H1 (cell line): ENCODE data around the gene NCK2. TPM values are rescaled to one million over a fixed set of nuclear protein-coding genes. Genes with fewer than 3 reads are reported as not detected.

ENCODE experiments used
- BCL11A ChIP-seq, 2 experiments: IDR thresholded peaks; one replicate each; pipeline ENCODE4 v1.6.1; 2011; ENCODE audit warnings: low read depth in 2 of 2, low read length in 2 of 2, mild to moderate bottlenecking in 2 of 2
- CHD1 ChIP-seq: IDR thresholded peaks from 2 replicates; pipeline ENCODE4 v1.6.1; 2012; ENCODE audit warnings: low read depth, low read length, improper control_type of control experiment
- CHD2 ChIP-seq: IDR thresholded peaks from 2 replicates; pipeline ENCODE4 v1.6.1; 2012; ENCODE audit warnings: low read length, improper control_type of control experiment
- CHD7 ChIP-seq: fragments of 300-600 bp; sonication (generic); IDR thresholded peaks from 2 replicates; pipeline ENCODE4 v1.7.1; 2012; ENCODE audit warnings: low read length, moderate library complexity, mild to moderate bottlenecking, inconsistent platforms; ENCODE audit not compliant: insufficient replicate concordance
- EZH2 ChIP-seq: fragments of 200-600 bp; sonication (generic); IDR thresholded peaks from 2 replicates; pipeline ENCODE4 v1.7.1; 2012; ENCODE audit warnings: low read depth, mild to moderate bottlenecking, moderate library complexity, low read length, inconsistent platforms; ENCODE audit not compliant: severe bottlenecking
- HDAC2 ChIP-seq, 2 experiments: fragments of 300-600 bp in 1 of 2; sonication (generic) in 1 of 2; IDR thresholded peaks; 2 replicates each; pipeline ENCODE4 v1.6.1; 2011 to 2012; ENCODE audit warnings: low read depth in 2 of 2, low read length in 2 of 2, mild to moderate bottlenecking in 2 of 2, moderate library complexity in 2 of 2, borderline replicate concordance in 1 of 2, inconsistent platforms in 1 of 2
- POLR2AphosphoS5 ChIP-seq: IDR thresholded peaks from 2 replicates; pipeline ENCODE4 v1.6.1; 2011; ENCODE audit warnings: low read depth, low read length
- RNF2 ChIP-seq: fragments of 200-900, 300-1000 bp; sonication (generic); IDR thresholded peaks from 2 replicates; pipeline ENCODE4 v1.7.1; 2016; ENCODE audit warnings: borderline replicate concordance, low read depth, mild to moderate bottlenecking, antibody characterized with exemption, low read length; ENCODE audit not compliant: poor library complexity, severe bottlenecking; ENCODE audit errors: missing control alignments
- RXRA ChIP-seq: IDR thresholded peaks from 2 replicates; pipeline ENCODE4 v1.6.1; 2011; ENCODE audit warnings: low read depth, mild to moderate bottlenecking, low read length, moderate library complexity; ENCODE audit not compliant: insufficient read depth
- SAP30 ChIP-seq: fragments of 300-600 bp; sonication (generic); IDR thresholded peaks from 2 replicates; pipeline ENCODE4 v1.7.1; 2012; ENCODE audit warnings: low read length, moderate library complexity, mild to moderate bottlenecking, inconsistent platforms; ENCODE audit not compliant: insufficient read depth, insufficient replicate concordance
- SIRT6 ChIP-seq: IDR thresholded peaks from one replicate; pipeline ENCODE4 v1.7.1; 2012; ENCODE audit warnings: low read length, inconsistent platforms
- TAF1 ChIP-seq: IDR thresholded peaks from 2 replicates; pipeline ENCODE4 v1.6.1; 2011; ENCODE audit warnings: mild to moderate bottlenecking, low read depth, low read length
- polyA plus RNA-seq, 7 experiments: library from polyadenylated mRNA; depleted of rRNA in 3 of 7; stranded (reverse) in 5 of 7; unstranded in 2 of 7; fragments of >200 nt in 5 of 7; fragments of 200-250 nt in 2 of 7; gene quantifications; 1 replicate in 5 of 7; 2 replicates in 1 of 7; 4 replicates in 1 of 7; pipeline versions ENCODE4 v1.2.1 to v1.2.3, GENCODE V29; 2011 to 2013; ENCODE audit warnings: missing spikeins in 2 of 7, mixed read lengths in 2 of 7
- total RNA-seq: library from RNA; stranded (reverse); fragmentation: NEBNext Ultra II Directional; extraction: Animal tissue kit (Norgen Biotek cat#: 25700); gene quantifications from 2 replicates; pipeline ENCODE4 v1.2.1, GENCODE V29; 2021

NCK2 gene
- total and polyA plus RNA-seq, 2 of the 8 experiments (the other 6 are each of a cell fraction or from before 2014, with no cell fraction given) = 30.3 to 65.7 TPM

DNA sequence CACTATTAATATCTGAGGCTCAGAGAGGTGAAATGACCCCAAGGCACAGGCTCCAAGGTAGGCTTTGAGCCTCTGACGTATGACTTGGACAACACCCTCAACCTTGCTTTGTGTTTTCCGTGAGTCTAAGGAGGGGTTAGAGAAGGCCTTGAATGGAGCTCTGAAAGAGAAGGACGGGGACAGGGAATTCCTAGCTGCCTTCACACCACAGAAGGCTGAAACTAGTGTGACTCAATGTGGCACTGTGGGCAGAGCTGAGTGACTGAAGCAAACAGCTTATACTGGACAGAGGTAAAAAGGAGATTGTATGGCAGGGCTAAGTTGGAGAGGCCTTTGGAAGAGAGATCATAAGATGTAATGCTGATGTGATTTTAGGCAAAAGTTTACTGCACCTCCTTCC, 3.5 kb upstream of the NCK2 start (continued):
- TF ChIP-seq CHD7 = no peak
- no peak for TF ChIP-seq BCL11A (IDR thresholded peaks at IDR 0.05; ENCODE audit: low read depth in 2 of 2, low read length in 2 of 2)
- no peak for TF ChIP-seq RNF2
- TF ChIP-seq SIRT6 = no peak
- no peak for TF ChIP-seq RXRA
- no peak for TF ChIP-seq HDAC2 (IDR thresholded peaks at IDR 0.05; ENCODE audit: borderline replicate concordance in 1 of 2, low read depth in 2 of 2, low read length in 2 of 2)
- no peak for TF ChIP-seq POLR2AphosphoS5
- no peak for TF ChIP-seq EZH2
- TF ChIP-seq TAF1 = no peak
- TF ChIP-seq CHD1 = no peak
- TF ChIP-seq SAP30 = no peak
- no peak for TF ChIP-seq CHD2
